Fibroblast of skin of back (primary cell): ENCODE measurements around the gene S100PBP.

ENCODE experiments used
- DNase-seq: peaks from one replicate; pipeline ENCODE4 v3.0.0-alpha.2; 2013

S100PBP gene

GRCh38 chr1:32888677-32889420 lies 71.4 kb downstream of the S100PBP start:
- DNase-seq: no peak

GRCh38 chr1:32889731-32890278 lies 72.4 kb downstream of the S100PBP start:
- no peak for DNase-seq

GRCh38 chr1:32890516-32891240 lies 73.2 kb downstream of the S100PBP start:
- DNase-seq: no peak

GRCh38 chr1:32891241-32891570 lies 73.8 kb downstream of the S100PBP start:
- no peak for DNase-seq

GRCh38 chr1:32891630-32892029 lies 74.2 kb downstream of the S100PBP start:
- DNase-seq: no peak

GRCh38 chr1:32892368-32893197 lies 75.1 kb downstream of the S100PBP start:
- peak; percentile 36 for DNase-seq

GRCh38 chr1:32893198-32894018 lies 76.0 kb downstream of the S100PBP start:
- DNase-seq: peak; percentile 22

GRCh38 chr1:32894019-32894600 lies 76.7 kb downstream of the S100PBP start:
- DNase-seq: no peak

- DNase-seq: no peak
Observed at GRCh38 chr1:32894681-32895080, 77.2 kb downstream of the S100PBP start.

GRCh38 chr1:32895325-32896215 lies 78.1 kb downstream of the S100PBP start:
- no peak for DNase-seq

GRCh38 chr1:32896451-32896850 lies 79.0 kb downstream of the S100PBP start:
- no peak for DNase-seq

GRCh38 chr1:32897082-32898049 lies 79.9 kb downstream of the S100PBP start:
- DNase-seq: no peak

- DNase-seq: no peak
Observed at GRCh38 chr1:32898056-32898455, 80.6 kb downstream of the S100PBP start.

GRCh38 chr1:32898958-32899357 lies 81.5 kb downstream of the S100PBP start:
- no peak for DNase-seq

- DNase-seq: no peak
Observed at GRCh38 chr1:32899586-32900296, 82.3 kb downstream of the S100PBP start.

- no peak for DNase-seq
Observed at GRCh38 chr1:32900371-32900955, 83.0 kb downstream of the S100PBP start.

- DNase-seq: peak; percentile 43
Observed at GRCh38 chr1:32900956-32901822, 83.7 kb downstream of the S100PBP start, which contains the start of gene TMEM54. Gene TMEM54 (minus strand): TSS chr1:32901389. CDS start chr1:32901238, 151 bp downstream.
